ENCODE measurements around the gene TFR2. TPM values are rescaled to one million over a fixed set of nuclear protein-coding genes. Genes with fewer than 3 reads are reported as not detected.

The TFR2 gene
- total and polyA plus RNA-seq, 2 experiments from 2014 or later = 3.7 to 4.2 TPM

DNA sequence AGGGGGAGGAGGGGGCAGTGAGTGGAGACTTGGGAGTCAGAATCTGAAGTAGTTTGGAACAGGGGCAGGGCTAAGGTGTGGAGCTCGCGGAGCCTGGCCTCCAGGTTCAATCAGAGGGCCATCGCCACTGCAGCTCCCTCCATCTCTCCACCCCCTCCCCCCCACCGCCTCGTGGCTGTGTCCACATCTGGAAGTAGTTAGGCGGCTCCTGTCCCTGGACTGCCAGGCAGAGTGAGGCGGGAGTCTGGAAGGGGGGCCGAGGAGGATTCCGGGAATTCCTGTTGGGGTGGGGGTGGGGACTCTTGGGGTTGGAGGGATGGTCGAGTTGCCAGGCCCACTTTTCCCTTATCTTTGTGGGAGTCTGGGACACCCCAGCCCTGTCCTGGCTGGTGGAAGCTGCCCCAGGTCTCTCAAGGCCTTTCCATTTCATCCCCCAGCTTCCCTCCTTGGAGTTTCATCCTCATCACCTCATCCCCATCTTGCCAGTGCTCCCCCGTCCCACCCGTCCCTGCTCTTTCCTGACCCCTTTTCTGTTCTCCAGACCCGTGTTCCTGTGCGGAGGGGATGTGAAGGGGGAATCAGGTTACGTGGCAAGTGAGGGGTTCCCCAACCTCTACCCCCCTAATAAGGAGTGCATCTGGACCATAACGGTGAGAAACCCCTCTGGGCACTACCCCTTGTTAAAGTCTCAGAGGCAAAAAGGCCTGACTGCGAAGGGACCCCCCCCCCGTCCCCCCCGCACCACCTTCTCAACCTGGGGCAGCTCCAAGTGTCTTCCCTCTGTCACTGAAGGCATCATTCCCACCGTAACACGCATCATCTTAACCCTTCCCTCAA, 38.2 kb downstream of the TFR2 start:
- Histone ChIP-seq H3K79me2 (replicated peaks; ENCODE audit: insufficient read depth) (no peaks in the 10 kb centered on the region), H3K9me2 (ENCODE audit: insufficient read depth) (no peaks in the 10 kb centered on the region), H3K4me1 (ENCODE audit: insufficient read depth) (peaks cover 26% of the 10 kb centered on the region), H3K36me3 (ENCODE audit: insufficient read depth) (no peaks in the 10 kb centered on the region), H3K27ac (ENCODE audit: low read depth) (peak overlapping the region; percentile 97), H4K20me1 (replicated peaks; ENCODE audit: insufficient read depth) (no peaks in the 10 kb centered on the region; the same call in 1 of the 2 replicates), H3K4me2 (peak overlapping the region; percentile 99), H3K4me3 (peak overlapping the region; percentile 90), H2AFZ (no peak overlapping the region), H3F3A (replicated peaks; ENCODE audit: low read depth) (0 out of 2 replicates have a peak, but pooled peaks cover 3% of the 10 kb centered on the region), H3K27me3 (ENCODE audit: insufficient read depth) (peaks cover 13% of the 10 kb centered on the region)
- H3K9me3 Mint-ChIP-seq = no peaks in the 10 kb centered on the region
- peak overlapping the region; percentile 86 for H3K4me3 Mint-ChIP-seq
- DNase-seq (ENCODE audit: low spot score) = peak; percentile 94
- H3K36me3 Mint-ChIP-seq (ENCODE audit: low read depth) = peaks cover 11% of the 10 kb centered on the region
- ATAC-seq = peak; percentile 17
- H3K27ac Mint-ChIP-seq = peak overlapping the region; percentile 94; the same call in 1 of the 2 replicates
- TF ChIP-seq JUNB (IDR thresholded peaks at IDR 0.05; ENCODE audit: unreplicated experiment) (no peak), STAT1 (IDR thresholded peaks at IDR 0.05; ENCODE audit: unreplicated experiment) (no peak), POLR2AphosphoS5 (IDR thresholded peaks at IDR 0.05; ENCODE audit: low read depth) (peak; percentile 81), CREB1 (CRISPR knock-in tag; IDR thresholded peaks at IDR 0.05; ENCODE audit: low read depth) (no peak), EZH2 (IDR thresholded peaks at IDR 0.05; ENCODE audit: low read depth, unreplicated experiment) (no peak), ZNF331 (CRISPR knock-in tag; IDR thresholded peaks at IDR 0.05; ENCODE audit: low read depth) (0 out of 2 replicates have a peak, but pooled peaks have one; percentile 20)
- TF ChIP-seq, protein P1, sequence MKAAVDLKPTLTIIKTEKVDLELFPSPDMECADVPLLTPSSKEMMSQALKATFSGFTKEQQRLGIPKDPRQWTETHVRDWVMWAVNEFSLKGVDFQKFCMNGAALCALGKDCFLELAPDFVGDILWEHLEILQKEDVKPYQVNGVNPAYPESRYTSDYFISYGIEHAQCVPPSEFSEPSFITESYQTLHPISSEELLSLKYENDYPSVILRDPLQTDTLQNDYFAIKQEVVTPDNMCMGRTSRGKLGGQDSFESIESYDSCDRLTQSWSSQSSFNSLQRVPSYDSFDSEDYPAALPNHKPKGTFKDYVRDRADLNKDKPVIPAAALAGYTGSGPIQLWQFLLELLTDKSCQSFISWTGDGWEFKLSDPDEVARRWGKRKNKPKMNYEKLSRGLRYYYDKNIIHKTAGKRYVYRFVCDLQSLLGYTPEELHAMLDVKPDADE (IDR thresholded peaks at IDR 0.05) = 0 out of 2 replicates have a peak, but pooled peaks have one; percentile 41
- TF ChIP-seq, protein P2, sequence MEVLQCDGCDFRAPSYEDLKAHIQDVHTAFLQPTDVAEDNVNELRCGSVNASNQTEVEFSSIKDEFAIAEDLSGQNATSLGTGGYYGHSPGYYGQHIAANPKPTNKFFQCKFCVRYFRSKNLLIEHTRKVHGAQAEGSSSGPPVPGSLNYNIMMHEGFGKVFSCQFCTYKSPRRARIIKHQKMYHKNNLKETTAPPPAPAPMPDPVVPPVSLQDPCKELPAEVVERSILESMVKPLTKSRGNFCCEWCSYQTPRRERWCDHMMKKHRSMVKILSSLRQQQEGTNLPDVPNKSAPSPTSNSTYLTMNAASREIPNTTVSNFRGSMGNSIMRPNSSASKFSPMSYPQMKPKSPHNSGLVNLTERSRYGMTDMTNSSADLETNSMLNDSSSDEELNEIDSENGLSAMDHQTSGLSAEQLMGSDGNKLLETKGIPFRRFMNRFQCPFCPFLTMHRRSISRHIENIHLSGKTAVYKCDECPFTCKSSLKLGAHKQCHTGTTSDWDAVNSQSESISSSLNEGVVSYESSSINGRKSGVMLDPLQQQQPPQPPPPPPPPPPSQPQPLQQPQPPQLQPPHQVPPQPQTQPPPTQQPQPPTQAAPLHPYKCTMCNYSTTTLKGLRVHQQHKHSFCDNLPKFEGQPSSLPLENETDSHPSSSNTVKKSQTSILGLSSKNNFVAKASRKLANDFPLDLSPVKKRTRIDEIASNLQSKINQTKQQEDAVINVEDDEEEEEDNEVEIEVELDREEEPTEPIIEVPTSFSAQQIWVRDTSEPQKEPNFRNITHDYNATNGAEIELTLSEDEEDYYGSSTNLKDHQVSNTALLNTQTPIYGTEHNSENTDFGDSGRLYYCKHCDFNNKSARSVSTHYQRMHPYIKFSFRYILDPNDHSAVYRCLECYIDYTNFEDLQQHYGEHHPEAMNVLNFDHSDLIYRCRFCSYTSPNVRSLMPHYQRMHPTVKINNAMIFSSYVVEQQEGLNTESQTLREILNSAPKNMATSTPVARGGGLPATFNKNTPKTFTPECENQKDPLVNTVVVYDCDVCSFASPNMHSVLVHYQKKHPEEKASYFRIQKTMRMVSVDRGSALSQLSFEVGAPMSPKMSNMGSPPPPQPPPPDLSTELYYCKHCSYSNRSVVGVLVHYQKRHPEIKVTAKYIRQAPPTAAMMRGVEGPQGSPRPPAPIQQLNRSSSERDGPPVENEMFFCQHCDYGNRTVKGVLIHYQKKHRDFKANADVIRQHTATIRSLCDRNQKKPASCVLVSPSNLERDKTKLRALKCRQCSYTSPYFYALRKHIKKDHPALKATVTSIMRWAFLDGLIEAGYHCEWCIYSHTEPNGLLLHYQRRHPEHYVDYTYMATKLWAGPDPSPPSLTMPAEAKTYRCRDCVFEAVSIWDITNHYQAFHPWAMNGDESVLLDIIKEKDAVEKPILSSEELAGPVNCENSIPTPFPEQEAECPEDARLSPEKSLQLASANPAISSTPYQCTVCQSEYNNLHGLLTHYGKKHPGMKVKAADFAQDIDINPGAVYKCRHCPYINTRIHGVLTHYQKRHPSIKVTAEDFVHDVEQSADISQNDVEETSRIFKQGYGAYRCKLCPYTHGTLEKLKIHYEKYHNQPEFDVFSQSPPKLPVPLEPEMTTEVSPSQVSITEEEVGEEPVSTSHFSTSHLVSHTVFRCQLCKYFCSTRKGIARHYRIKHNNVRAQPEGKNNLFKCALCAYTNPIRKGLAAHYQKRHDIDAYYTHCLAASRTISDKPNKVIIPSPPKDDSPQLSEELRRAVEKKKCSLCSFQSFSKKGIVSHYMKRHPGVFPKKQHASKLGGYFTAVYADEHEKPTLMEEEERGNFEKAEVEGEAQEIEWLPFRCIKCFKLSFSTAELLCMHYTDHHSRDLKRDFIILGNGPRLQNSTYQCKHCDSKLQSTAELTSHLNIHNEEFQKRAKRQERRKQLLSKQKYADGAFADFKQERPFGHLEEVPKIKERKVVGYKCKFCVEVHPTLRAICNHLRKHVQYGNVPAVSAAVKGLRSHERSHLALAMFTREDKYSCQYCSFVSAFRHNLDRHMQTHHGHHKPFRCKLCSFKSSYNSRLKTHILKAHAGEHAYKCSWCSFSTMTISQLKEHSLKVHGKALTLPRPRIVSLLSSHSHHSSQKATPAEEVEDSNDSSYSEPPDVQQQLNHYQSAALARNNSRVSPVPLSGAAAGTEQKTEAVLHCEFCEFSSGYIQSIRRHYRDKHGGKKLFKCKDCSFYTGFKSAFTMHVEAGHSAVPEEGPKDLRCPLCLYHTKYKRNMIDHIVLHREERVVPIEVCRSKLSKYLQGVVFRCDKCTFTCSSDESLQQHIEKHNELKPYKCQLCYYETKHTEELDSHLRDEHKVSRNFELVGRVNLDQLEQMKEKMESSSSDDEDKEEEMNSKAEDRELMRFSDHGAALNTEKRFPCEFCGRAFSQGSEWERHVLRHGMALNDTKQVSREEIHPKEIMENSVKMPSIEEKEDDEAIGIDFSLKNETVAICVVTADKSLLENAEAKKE (CRISPR knock-in tag; IDR thresholded peaks at IDR 0.05) = no peak
- peaks cover 39% of the 10 kb centered on the region for H3K4me1 Mint-ChIP-seq
- peaks cover 35% of the 10 kb centered on the region for H3K27me3 Mint-ChIP-seq (ENCODE audit: insufficient read depth, low read depth, poor library complexity)

All from GM23338 (cell line).